A673 (cell line): ENCODE results near the gene SLC25A45. TPM values are rescaled to one million over a fixed set of nuclear protein-coding genes. Genes with fewer than 3 reads are reported as not detected.

ENCODE experiments used
- BruUV-seq: library from RNA; stranded (reverse); fragments of 400-500 nt; replicated peaks from 2 replicates; lab custom pipeline; 2021; lab: Mats Ljungman, UMichigan
- CTCF ChIA-PET: fragments of 300-600 bp; sonication (Branson Sonifier 250); formaldehyde crosslinking; loops from one replicate; lab custom pipeline; 2022; ENCODE audit warnings: antibody characterized with exemption; lab: Charles Lee
- POLR2A ChIA-PET: fragments of 300-600 bp; sonication (Branson Sonifier 250); formaldehyde crosslinking; loops from one replicate; lab custom pipeline; 2022; ENCODE audit warnings: antibody characterized with exemption; ENCODE audit not compliant: low non-redundant PET; lab: Charles Lee
- DNase-seq: peaks from one replicate; pipeline ENCODE4 v3.0.0-alpha.2; 2015; ENCODE audit warnings: low spot score
- H3K27ac ChIP-seq: fragments of 200-600 bp; sonication (generic); 2 replicates; pipeline ENCODE4 v1.5.1; 2016; ENCODE audit warnings: mixed run types, low read depth, mild to moderate bottlenecking, mixed read lengths, antibody characterized with exemption, low read length; ENCODE audit not compliant: poor library complexity, severe bottlenecking
- H3K27me3 ChIP-seq: fragments of 200-600 bp; sonication (generic); replicated peaks from 2 replicates; pipeline ENCODE4 v1.6.1; 2017; ENCODE audit warnings: mixed run types, low read depth, mild to moderate bottlenecking, mixed read lengths, antibody characterized with exemption, low read length; ENCODE audit not compliant: insufficient read depth, poor library complexity
- H3K36me3 ChIP-seq: fragments of 200-600 bp; sonication (generic); 2 replicates; pipeline ENCODE4 v1.6.1; 2016; ENCODE audit warnings: mixed run types, mild to moderate bottlenecking, mixed read lengths, antibody characterized with exemption, low read length; ENCODE audit not compliant: insufficient read depth, poor library complexity, severe bottlenecking
- H3K4me1 ChIP-seq: fragments of 200-600 bp; sonication (generic); 2 replicates; pipeline ENCODE4 v1.6.1; 2017; ENCODE audit warnings: mixed run types, mild to moderate bottlenecking, mixed read lengths, antibody characterized with exemption, low read length; ENCODE audit not compliant: insufficient read depth, poor library complexity, severe bottlenecking
- H3K4me3 ChIP-seq: fragments of 200-600 bp; sonication (generic); 2 replicates; pipeline ENCODE4 v1.5.1; 2016; ENCODE audit warnings: low read depth, mixed run types, mild to moderate bottlenecking, mixed read lengths, low read length; ENCODE audit not compliant: poor library complexity, severe bottlenecking
- H3K9me3 ChIP-seq: fragments of 200-600 bp; sonication (generic); 2 replicates; pipeline ENCODE4 v1.6.1; 2016; ENCODE audit warnings: mixed run types, low read depth, mild to moderate bottlenecking, mixed read lengths, antibody characterized with exemption, low read length; ENCODE audit not compliant: poor library complexity, severe bottlenecking
- CTCF ChIP-seq: fragments of 300-800, 200-600 bp; sonication (generic); conservative IDR thresholded peaks from 2 replicates; pipeline ENCODE4 v1.5.1; 2017; ENCODE audit warnings: low read depth, mild to moderate bottlenecking, antibody characterized with exemption, low read length, moderate library complexity, mixed read lengths
- EZH2 ChIP-seq: fragments of 200-600 bp; sonication (generic); IDR thresholded peaks from 2 replicates; pipeline ENCODE4 v1.6.1; 2017; ENCODE audit warnings: borderline replicate concordance, low read depth, mild to moderate bottlenecking, mixed read lengths, antibody characterized with exemption, low read length; ENCODE audit not compliant: poor library complexity, severe bottlenecking
- intact Hi-C: fragments of 100-400 bp; cut with micrococcal nuclease; formaldehyde crosslinking; loops from one replicate; pipeline ENCODE4 v1.10.0; 2022; ENCODE audit not compliant: unreplicated experiment
- total RNA-seq: library from RNA; stranded (reverse); gene quantifications from 2 replicates; pipeline ENCODE4 v1.2.3, GENCODE V29; 2021

The SLC25A45 gene
- total RNA-seq, 1 experiment from 2014 or later = 5.3 TPM

- TF ChIP-seq CTCF = no peak
- no peak for TF ChIP-seq EZH2
- BruUV-seq = no TSS peak
- DNase-seq = no peak
- peaks cover 6% of the 10 kb centered on the region for H3K4me1 ChIP-seq
- no peaks in the 10 kb centered on the region for H3K36me3 ChIP-seq
- CTCF ChIA-PET = no interaction called here
- POLR2A ChIA-PET = no interaction called here
- H3K9me3 ChIP-seq = no peaks in the 10 kb centered on the region
- no peak overlapping the region for H3K4me3 ChIP-seq
- H3K27me3 ChIP-seq = no peaks in the 10 kb centered on the region
- intact Hi-C loops = no loop called here
- no peak overlapping the region for H3K27ac ChIP-seq
Measured at GRCh38 chr11:65377036-65377435, 5.4 kb downstream of the SLC25A45 start.

- CTCF ChIA-PET = interaction anchor here (0.6 to 0.7 kb wide), 2 partner anchors 10 to 388 kb away, joined by 4 to 10 read pairs; partner anchors contain the start of gene FRMD8
- POLR2A ChIA-PET = interaction anchor here (0.7 kb wide), 1 partner anchor 130 kb away, joined by 7 read pairs; no protein-coding TSS in a partner anchor
- intact Hi-C loops = no loop called here
Measured at GRCh38 chr11:65376138-65376713, 6.2 kb downstream of the SLC25A45 start.

GRCh38 chr11:65375012-65375411 lies 7.4 kb downstream of the SLC25A45 start:
- TF ChIP-seq EZH2 = no peak
- TF ChIP-seq CTCF = no peak

More at GRCh38 chr11:65376138-65376713, 6.2 kb downstream of the SLC25A45 start:
- no TSS peak for BruUV-seq
- no peak overlapping the region for H3K4me3 ChIP-seq
- H3K4me1 ChIP-seq = no peaks in the 10 kb centered on the region
- H3K27ac ChIP-seq = no peak overlapping the region
- DNase-seq = no peak
- TF ChIP-seq EZH2 (no peak), CTCF (no peak)
- no peaks in the 10 kb centered on the region for H3K36me3 ChIP-seq
- no peaks in the 10 kb centered on the region for H3K27me3 ChIP-seq
- H3K9me3 ChIP-seq = no peaks in the 10 kb centered on the region

More at GRCh38 chr11:65375012-65375411, 7.4 kb downstream of the SLC25A45 start:
- DNase-seq = no peak
- intact Hi-C loops = no loop called here
- POLR2A ChIA-PET = no interaction called here
- Histone ChIP-seq H3K36me3 (no peaks in the 10 kb centered on the region), H3K4me3 (no peak overlapping the region), H3K4me1 (no peaks in the 10 kb centered on the region), H3K27me3 (no peaks in the 10 kb centered on the region), H3K27ac (no peak overlapping the region), H3K9me3 (no peaks in the 10 kb centered on the region)
- CTCF ChIA-PET = no interaction called here
- BruUV-seq = no TSS peak
